DND-41 (cell line): ENCODE data around the gene HOXA4.

Source experiments
- ATAC-seq: fragments of 200-7000 bp; cut with Tn5 transposase; 3 replicates; pipeline ENCODE4 v1.9.1; 2021; ENCODE audit warnings: low read depth; ENCODE audit not compliant: insufficient read depth
- DNase-seq: peaks from one replicate; pipeline ENCODE4 v3.0.0-alpha.2; 2020
- H2AFZ ChIP-seq: 2 replicates; pipeline ENCODE4 v1.6.0; 2012; ENCODE audit warnings: low read depth, low read length
- H3K27ac ChIP-seq: 2 replicates; pipeline ENCODE4 v1.5.1; 2012; ENCODE audit warnings: low read length, inconsistent platforms
- H3K27me3 ChIP-seq: fragments of 200-600 bp; sonication (generic); 2 replicates; pipeline ENCODE4 v1.6.0; 2012; ENCODE audit warnings: low read length, mild to moderate bottlenecking, inconsistent platforms; ENCODE audit not compliant: insufficient read depth, poor library complexity
- H3K36me3 ChIP-seq: 2 replicates; pipeline ENCODE4 v1.5.1; 2012; ENCODE audit warnings: low read length, inconsistent platforms; ENCODE audit not compliant: insufficient read depth
- H3K4me1 ChIP-seq: 2 replicates; pipeline ENCODE4 v1.5.1; 2012; ENCODE audit warnings: mild to moderate bottlenecking, low read length; ENCODE audit not compliant: insufficient read depth
- H3K4me2 ChIP-seq: 2 replicates; pipeline ENCODE4 v1.6.0; 2012; ENCODE audit warnings: mild to moderate bottlenecking, moderate library complexity, low read length, inconsistent platforms; ENCODE audit not compliant: insufficient read depth
- H3K4me3 ChIP-seq, 2 experiments: fragments of 200-600 bp in 1 of 2; shearing (Covaris generic) in 1 of 2; 2 replicates each; pipeline ENCODE4 v1.5.1; 2012 to 2016; ENCODE audit warnings: inconsistent platforms in 2 of 2, low read length in 2 of 2, mild to moderate bottlenecking in 2 of 2, low read depth in 1 of 2, moderate library complexity in 1 of 2
- H3K79me2 ChIP-seq: 2 replicates; pipeline ENCODE4 v1.6.0; 2012; ENCODE audit warnings: low read length, inconsistent platforms; ENCODE audit not compliant: insufficient read depth
- H3K9ac ChIP-seq: 2 replicates; pipeline ENCODE4 v1.6.0; 2012; ENCODE audit warnings: low read depth, mild to moderate bottlenecking, inconsistent platforms, low read length, moderate library complexity
- H3K9me3 ChIP-seq: 2 replicates; pipeline ENCODE4 v1.5.1; 2012; ENCODE audit warnings: low read length, moderate library complexity, mild to moderate bottlenecking, inconsistent platforms; ENCODE audit not compliant: insufficient read depth, severe bottlenecking
- H4K20me1 ChIP-seq: 2 replicates; pipeline ENCODE4 v1.6.0; 2012; ENCODE audit warnings: low read length; ENCODE audit not compliant: insufficient read depth
- CTCF ChIP-seq: IDR thresholded peaks from 2 replicates; pipeline ENCODE4 v1.5.1; 2012; ENCODE audit warnings: borderline replicate concordance, low read length, moderate library complexity, mild to moderate bottlenecking; ENCODE audit not compliant: poor library complexity, severe bottlenecking; ENCODE audit errors: extremely low read depth
- EZH2 ChIP-seq: IDR thresholded peaks from 3 replicates; pipeline ENCODE4 v1.6.1; 2012; ENCODE audit warnings: borderline replicate concordance, low read depth, mild to moderate bottlenecking, moderate library complexity, low read length, inconsistent platforms; ENCODE audit not compliant: severe bottlenecking

The HOXA4 gene

GRCh38 chr7:27141923-27142579 is 11.5 kb upstream of the HOXA4 start:
- ATAC-seq (no peak), DNase-seq (no peak)
- Histone ChIP-seq H4K20me1 (no peaks in the 10 kb centered on the region), H3K79me2 (no peaks in the 10 kb centered on the region), H3K9me3 (no peaks in the 10 kb centered on the region), H3K4me3 (no peak overlapping the region), H3K27ac (no peak overlapping the region), H3K4me1 (no peaks in the 10 kb centered on the region), H3K4me2 (no peak overlapping the region), H3K9ac (no peak overlapping the region), H3K36me3 (peaks cover 13% of the 10 kb centered on the region), H2AFZ (no peak overlapping the region), H3K27me3 (peaks cover 1% of the 10 kb centered on the region)
- TF ChIP-seq CTCF (no peak), EZH2 (no peak)

GRCh38 chr7:27141137-27141922 is 10.8 kb upstream of the HOXA4 start:
- H3K4me3 ChIP-seq = no peak overlapping the region
- H3K27ac ChIP-seq = no peak overlapping the region
- peaks cover 5% of the 10 kb centered on the region for H3K27me3 ChIP-seq

GRCh38 chr7:27140126-27140857 is 9.7 kb upstream of the HOXA4 start:
- no peak overlapping the region for H3K4me2 ChIP-seq
- TF ChIP-seq CTCF = no peak
- no peak for TF ChIP-seq EZH2
- no peaks in the 10 kb centered on the region for H3K79me2 ChIP-seq
- H4K20me1 ChIP-seq = no peaks in the 10 kb centered on the region
- H3K4me1 ChIP-seq = no peaks in the 10 kb centered on the region
- DNase-seq = no peak
- no peaks in the 10 kb centered on the region for H3K9me3 ChIP-seq
- peaks cover 5% of the 10 kb centered on the region for H3K27me3 ChIP-seq
- no peak overlapping the region for H3K9ac ChIP-seq
- no peak for ATAC-seq
- peaks cover 3% of the 10 kb centered on the region for H3K36me3 ChIP-seq
- no peak overlapping the region for H2AFZ ChIP-seq
- H3K27ac ChIP-seq = no peak overlapping the region
- no peak overlapping the region for H3K4me3 ChIP-seq

More at GRCh38 chr7:27141137-27141922, 10.8 kb upstream of the HOXA4 start:
- Histone ChIP-seq H3K9me3 (no peaks in the 10 kb centered on the region), H3K36me3 (peaks cover 8% of the 10 kb centered on the region), H2AFZ (no peak overlapping the region), H3K9ac (no peak overlapping the region), H3K79me2 (no peaks in the 10 kb centered on the region), H3K4me1 (no peaks in the 10 kb centered on the region), H4K20me1 (no peaks in the 10 kb centered on the region), H3K4me2 (no peak overlapping the region)
- DNase-seq = no peak
- TF ChIP-seq CTCF = no peak
- TF ChIP-seq EZH2 = no peak
- no peak for ATAC-seq
